ACC112 (cell line): ENCODE data around the gene SLC39A6.
"Not testable (repeated sequence)": the region's sequence is repeated elsewhere in the genome, so short reads cannot be mapped to it uniquely, and the experiment has no call there.

Source experiments
- H2AFZ ChIP-seq: fragments of 200-600 bp; sonication (generic); one replicate; pipeline ENCODE4 v1.6.0; 2017; ENCODE audit warnings: antibody characterized with exemption, low read length; ENCODE audit not compliant: unreplicated experiment
- H3K27ac ChIP-seq: fragments of 200-600 bp; sonication (generic); 2 replicates; pipeline ENCODE4 v1.5.1; 2014; ENCODE audit warnings: low read depth, mild to moderate bottlenecking, antibody characterized with exemption, low read length, moderate library complexity
- H3K27me3 ChIP-seq: fragments of 200-600 bp; sonication (generic); 2 replicates; pipeline ENCODE4 v1.6.1; 2014; ENCODE audit warnings: mild to moderate bottlenecking, antibody characterized with exemption, low read length, moderate library complexity, mixed read lengths; ENCODE audit not compliant: insufficient read depth
- H3K36me3 ChIP-seq: fragments of 200-600 bp; sonication (generic); 2 replicates; pipeline ENCODE4 v1.6.1; 2016; ENCODE audit warnings: mild to moderate bottlenecking, antibody characterized with exemption, low read length, moderate library complexity, mixed read lengths; ENCODE audit not compliant: insufficient read depth
- H3K4me1 ChIP-seq: fragments of 200-600 bp; sonication (generic); one replicate; pipeline ENCODE4 v1.6.1; 2016; ENCODE audit warnings: low read length, mixed read lengths; ENCODE audit not compliant: insufficient read depth, unreplicated experiment, control insufficient read depth
- H3K4me3 ChIP-seq: fragments of 200-600 bp; sonication (generic); 2 replicates; pipeline ENCODE4 v1.5.1; 2014; ENCODE audit warnings: mild to moderate bottlenecking, low read depth, low read length
- H3K79me2 ChIP-seq: fragments of 200-600 bp; sonication (generic); one replicate; pipeline ENCODE4 v1.6.0; 2016; ENCODE audit warnings: low read length; ENCODE audit not compliant: control insufficient read depth, unreplicated experiment, insufficient read depth

SLC39A6 gene

DNA sequence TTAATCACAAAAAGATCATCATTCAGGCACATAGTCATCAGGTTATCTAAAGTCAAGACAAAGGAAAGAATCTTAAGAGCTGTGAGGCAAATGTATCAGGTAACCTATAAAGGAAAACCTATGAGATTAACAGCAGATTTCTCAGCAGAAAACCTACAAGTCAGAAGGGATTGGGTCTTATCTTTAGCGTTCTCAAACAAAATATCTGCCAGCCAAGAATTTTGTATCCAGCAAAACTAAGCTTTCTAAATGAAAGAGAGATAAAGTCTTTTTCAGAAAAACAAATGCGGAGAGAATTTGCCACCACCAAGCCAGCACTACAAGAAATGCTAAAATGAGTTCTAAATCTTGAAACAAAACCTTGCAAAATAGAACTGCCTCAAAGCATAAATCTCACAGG, 48.0 kb downstream of the SLC39A6 start:
- H3K79me2 ChIP-seq, H3K27ac ChIP-seq, H3K4me1 ChIP-seq, H3K36me3 ChIP-seq, H3K4me3 ChIP-seq, H2AFZ ChIP-seq, H3K27me3 ChIP-seq: not testable (repeated sequence)

DNA sequence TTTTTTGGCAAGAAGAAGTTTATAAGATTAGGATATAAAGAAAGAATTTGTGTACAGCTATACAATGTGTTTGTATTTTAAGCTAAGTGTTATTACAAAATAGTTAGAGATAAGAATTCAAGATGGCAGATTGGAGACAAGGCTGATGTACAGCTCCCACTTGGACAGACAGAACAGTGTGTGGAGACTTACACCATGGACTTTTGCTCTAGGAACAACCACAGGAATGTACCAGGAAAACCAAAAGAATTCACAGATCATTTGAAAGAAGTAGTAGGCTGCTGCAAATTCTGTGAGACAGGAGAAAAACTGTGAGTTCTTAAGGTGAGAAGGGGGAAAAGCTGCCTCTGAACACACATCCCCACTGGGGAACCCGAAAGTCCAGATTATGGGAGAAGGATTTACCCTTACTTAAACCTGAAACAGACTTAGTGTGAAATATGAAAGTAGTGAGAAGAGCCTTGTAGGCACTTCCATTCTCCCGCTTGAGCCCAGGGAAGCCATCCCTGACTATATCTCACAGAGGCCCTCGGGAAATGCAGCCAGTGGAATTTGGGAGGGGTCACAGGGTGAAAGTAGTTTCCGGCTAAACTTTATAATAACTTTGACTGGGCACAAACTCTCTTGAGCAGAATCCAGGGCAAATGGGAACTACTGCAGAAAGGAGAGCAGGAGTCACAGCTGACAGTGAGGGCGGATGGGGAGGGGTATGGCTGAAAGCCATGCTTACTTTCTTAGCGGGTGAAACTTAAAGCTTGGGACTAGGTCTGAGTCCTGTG, 50.2 kb downstream of the SLC39A6 start:
- Histone ChIP-seq H2AFZ (no peak overlapping the region), H3K79me2 (no peaks in the 10 kb centered on the region), H3K4me3 (no peak overlapping the region), H3K4me1 (no peaks in the 10 kb centered on the region), H3K27me3 (peaks cover 5% of the 10 kb centered on the region; the same call in 1 of the 2 replicates), H3K27ac (no peak overlapping the region), H3K36me3 (no peaks in the 10 kb centered on the region)

DNA sequence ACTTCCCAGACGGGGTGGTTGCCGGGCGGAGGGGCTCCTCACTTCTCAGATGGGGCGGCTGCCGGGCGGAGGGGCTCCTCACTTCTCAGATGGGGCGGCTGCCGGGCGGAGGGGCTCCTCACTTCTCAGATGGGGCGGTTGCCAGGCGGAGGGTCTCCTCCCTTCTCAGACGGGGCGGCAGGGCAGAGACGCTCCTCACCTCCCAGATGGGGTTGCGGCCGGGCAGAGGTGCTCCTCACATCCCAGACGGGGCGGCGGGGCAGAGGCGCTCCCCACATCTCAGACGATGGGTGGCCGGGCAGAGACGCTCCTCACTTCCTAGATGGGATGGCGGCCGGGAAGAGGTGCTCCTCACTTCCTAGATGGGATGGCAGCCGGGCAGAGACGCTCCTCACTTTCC, 51.4 kb downstream of the SLC39A6 start:
- H3K27me3 ChIP-seq, H3K4me1 ChIP-seq, H3K36me3 ChIP-seq, H3K4me3 ChIP-seq, H3K79me2 ChIP-seq, H2AFZ ChIP-seq, H3K27ac ChIP-seq: not testable (repeated sequence)

DNA sequence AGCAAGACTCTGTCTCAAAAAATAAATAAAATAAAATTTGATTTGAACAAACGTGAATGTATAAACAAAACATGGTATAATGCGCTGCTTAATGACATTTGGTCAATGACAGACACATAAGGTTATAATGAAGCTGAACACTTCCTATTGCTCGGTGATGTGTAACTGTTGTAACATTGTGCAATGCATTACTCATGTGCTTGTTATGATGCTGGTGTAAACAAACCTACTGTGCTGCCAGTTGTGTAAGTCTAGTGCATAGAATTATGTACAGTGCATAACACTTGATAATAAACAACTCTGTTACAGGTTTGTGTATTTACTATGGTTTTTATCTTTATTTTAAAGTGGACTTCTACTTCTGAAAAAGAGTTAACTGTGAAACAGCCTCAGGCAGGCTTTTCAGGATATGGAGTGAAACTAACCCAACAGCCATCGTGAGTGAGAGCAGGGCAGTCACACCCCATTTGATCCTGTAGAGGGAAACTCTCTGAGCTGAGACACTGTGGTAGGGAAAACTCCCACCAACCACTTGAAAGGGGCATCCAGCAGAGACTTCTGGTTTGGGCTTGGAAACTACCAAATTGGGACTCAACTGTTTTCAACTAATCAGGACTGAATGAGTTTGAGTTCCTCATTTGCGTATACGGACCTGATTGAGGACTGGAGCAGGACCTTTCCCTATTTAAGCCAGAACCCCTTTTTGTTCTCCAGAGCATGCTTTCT, 53.1 kb downstream of the SLC39A6 start:
- Histone ChIP-seq H3K79me2 (no peaks in the 10 kb centered on the region), H3K27me3 (peaks cover 5% of the 10 kb centered on the region; the same call in 1 of the 2 replicates), H3K36me3 (no peaks in the 10 kb centered on the region), H3K4me1 (no peaks in the 10 kb centered on the region), H3K4me3 (no peak overlapping the region), H3K27ac (no peak overlapping the region), H2AFZ (no peak overlapping the region)

DNA sequence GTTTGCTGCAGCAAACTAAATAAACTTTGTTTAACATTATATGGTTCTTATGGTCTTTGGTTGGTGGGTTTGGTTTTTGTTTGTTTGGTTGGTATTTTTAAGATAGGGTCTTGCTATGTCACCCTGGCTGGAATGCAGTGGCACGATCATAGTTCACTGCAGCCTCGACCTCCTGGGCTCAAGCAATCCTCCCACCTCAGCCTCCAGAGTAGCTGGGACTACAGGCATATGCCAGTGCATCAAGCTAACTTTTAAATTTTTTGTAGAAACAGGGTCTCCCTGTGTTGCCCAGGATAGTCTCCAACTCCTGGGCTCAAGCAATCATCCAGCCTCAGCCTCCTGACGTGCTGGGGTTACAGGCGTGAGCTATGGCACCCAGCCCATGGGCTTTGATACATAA, 54.7 kb downstream of the SLC39A6 start:
- no peak overlapping the region for H2AFZ ChIP-seq
- no peaks in the 10 kb centered on the region for H3K4me1 ChIP-seq
- H3K36me3 ChIP-seq, result no peaks in the 10 kb centered on the region
- H3K27me3 ChIP-seq, result no peaks in the 10 kb centered on the region
- H3K27ac ChIP-seq, result no peak overlapping the region
- H3K4me3 ChIP-seq, result no peak overlapping the region
- H3K79me2 ChIP-seq, result no peaks in the 10 kb centered on the region

DNA sequence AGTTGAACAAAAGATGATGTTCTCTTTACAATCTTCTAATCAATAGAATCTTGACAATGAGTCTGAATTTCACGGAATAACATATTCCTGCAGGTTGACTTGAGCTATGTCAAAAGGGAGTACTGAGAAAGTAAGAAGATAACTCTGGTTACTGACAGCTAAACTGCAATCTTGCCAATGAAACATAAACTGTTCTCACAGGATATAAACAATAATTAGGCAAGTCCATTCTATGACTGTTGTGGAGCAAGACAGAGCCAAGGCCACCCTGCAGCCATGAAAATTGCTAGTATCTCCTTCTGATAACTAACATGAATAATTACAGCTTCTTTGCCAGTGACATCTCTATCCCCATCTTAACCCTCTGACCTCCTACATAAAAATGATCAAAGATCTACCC, 55.5 kb downstream of the SLC39A6 start:
- no peak overlapping the region for H2AFZ ChIP-seq
- H3K79me2 ChIP-seq, result no peaks in the 10 kb centered on the region
- H3K4me1 ChIP-seq, result no peaks in the 10 kb centered on the region
- no peak overlapping the region for H3K27ac ChIP-seq
- no peaks in the 10 kb centered on the region for H3K36me3 ChIP-seq
- H3K27me3 ChIP-seq, result no peaks in the 10 kb centered on the region
- no peak overlapping the region for H3K4me3 ChIP-seq

DNA sequence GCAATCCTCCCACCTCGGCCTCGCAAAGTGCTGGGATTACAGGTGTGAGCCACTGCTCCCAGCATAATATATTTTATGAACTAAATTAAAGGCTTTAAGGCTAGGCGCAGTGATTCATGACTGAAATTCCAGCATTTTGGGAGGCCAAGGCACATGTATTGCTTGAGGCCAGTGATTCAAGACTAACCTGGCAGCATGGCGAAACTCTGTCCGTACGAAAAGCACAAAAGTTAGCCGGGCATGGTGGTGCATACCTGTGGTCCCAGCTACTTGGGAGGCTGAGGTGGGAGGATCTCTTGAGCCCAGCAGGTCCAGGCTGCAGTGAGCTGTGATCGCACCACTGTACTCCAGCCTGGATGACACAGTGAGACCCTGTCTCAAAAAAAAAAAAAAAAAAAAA, 56.7 kb downstream of the SLC39A6 start:
- not testable (repeated sequence) for H3K27ac ChIP-seq, H3K4me1 ChIP-seq, H3K27me3 ChIP-seq, H3K36me3 ChIP-seq, H3K4me3 ChIP-seq, H2AFZ ChIP-seq, H3K79me2 ChIP-seq

DNA sequence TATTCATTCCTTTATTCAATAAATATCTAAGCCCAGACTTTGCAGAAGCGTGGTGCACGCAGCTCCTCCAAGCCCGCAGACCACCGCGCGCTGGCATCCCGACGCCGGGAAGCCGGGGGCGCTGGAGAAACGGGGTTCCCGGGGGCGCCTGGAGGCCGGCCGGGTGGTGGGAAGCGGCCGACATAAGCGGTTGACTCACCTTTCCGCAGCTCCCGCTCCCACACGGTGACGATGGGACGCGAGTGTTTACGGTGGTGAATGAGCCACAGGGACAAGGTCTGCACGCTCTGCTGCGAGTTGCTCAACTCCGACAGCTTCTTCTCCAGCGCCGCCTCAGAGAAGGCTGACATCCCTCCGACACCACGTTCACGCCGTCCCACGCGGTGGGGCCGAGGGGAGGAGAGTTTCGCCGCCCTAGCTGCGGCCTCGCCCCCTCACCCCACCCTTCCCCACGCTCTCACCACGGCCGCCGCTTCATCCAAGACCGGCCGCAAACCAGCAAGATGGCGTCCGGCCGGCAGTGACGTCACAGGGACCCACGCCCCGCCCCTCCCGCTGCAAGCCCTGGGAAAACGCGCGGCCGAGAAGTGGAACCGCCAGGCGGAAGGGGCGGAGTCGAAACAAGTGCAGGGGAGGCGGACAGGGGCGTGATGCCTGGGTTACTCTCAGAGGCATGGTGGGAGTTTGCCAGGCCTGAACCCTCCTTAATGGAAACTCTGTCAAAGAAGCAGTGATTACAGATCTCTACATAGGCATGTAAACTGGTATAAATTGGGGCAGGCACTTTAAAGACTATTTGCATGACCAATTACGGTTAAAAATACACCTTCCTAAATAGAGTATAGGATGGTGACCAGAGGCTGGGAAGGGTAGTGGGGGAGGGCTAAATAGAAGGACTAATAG, 61.8 kb downstream of the SLC39A6 start, which contains the start of gene RPRD1A:
RPRD1A (minus strand) TSS at position 505 of the 903 bp plus-strand sequence; CDS start at position 350, 155 bp downstream.
- Histone ChIP-seq H3K27ac (peak within 1 kb of the TSS; percentile 88), H2AFZ (peak within 1 kb of the TSS; percentile 85), H3K4me3 (peak within 1 kb of the TSS; percentile 82), H3K79me2 (peaks cover 50% of the 10 kb centered on the region), H3K27me3 (no peaks in the 10 kb centered on the region), H3K4me1 (peaks cover 8% of the 10 kb centered on the region), H3K36me3 (no peaks in the 10 kb centered on the region)

DNA sequence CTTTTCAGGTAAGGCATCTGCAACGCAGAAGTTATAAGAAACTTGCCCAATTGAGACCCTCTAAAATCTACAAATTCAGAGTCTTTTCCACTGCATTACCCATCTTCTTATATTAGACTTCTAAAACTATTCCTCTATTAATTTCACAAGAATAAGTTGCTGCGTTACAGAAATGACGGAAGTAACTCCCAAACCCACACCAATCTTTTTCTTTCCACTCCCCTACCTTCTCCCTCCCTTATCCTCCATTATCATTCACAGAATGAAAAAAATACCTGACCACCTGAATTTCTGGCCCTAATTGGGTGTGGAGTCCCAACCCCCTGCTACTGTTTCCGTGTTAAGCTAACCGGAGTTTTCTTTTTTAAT, 62.5 kb downstream of the SLC39A6 start:
- peak overlapping the region; percentile 88 for H3K27ac ChIP-seq
- peaks cover 54% of the 10 kb centered on the region for H3K79me2 ChIP-seq
- H2AFZ ChIP-seq, result peak overlapping the region; percentile 71
- no peaks in the 10 kb centered on the region for H3K36me3 ChIP-seq
- H3K4me3 ChIP-seq, result peak overlapping the region; percentile 82
- H3K4me1 ChIP-seq, result peaks cover 8% of the 10 kb centered on the region
- no peaks in the 10 kb centered on the region for H3K27me3 ChIP-seq

DNA sequence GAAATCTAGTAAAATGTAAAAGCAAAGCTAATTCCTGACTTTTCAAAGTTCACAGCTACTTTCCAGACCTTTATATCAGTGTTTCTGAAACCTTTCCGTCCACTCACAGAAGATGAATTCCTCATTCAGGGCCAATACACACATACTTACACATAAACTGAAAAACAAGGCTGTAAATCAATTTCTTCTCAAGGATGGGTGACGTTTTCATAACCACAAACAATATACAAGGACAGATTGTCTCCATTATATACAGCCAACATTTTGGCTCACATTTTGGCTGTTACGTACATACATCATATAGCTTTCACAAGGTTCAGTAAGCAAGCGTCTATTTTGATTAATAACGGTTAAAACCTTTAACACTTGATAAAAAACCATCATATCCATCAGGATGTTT, 63.1 kb downstream of the SLC39A6 start:
- Histone ChIP-seq H3K4me1 (peaks cover 8% of the 10 kb centered on the region), H3K27me3 (no peaks in the 10 kb centered on the region), H3K79me2 (peaks cover 60% of the 10 kb centered on the region), H3K36me3 (no peaks in the 10 kb centered on the region), H3K27ac (peak overlapping the region; percentile 88), H2AFZ (no peak overlapping the region), H3K4me3 (peak overlapping the region; percentile 82)
